Parathyroid adenoma (tissue), 2 donors: ENCODE measurements around the gene IFT88.

Experiments used
- H2AFZ ChIP-seq: fragments of 300-600 bp; sonication (generic); one replicate; pipeline ENCODE4 v1.7.0; 2017; ENCODE audit warnings: antibody characterized with exemption, mild to moderate bottlenecking
- H3K27ac ChIP-seq: fragments of 300-600 bp; sonication (generic); one replicate; pipeline ENCODE4 v1.7.0; 2017
- H3K27me3 ChIP-seq: fragments of 300-600 bp; sonication (generic); one replicate; pipeline ENCODE4 v1.7.0; 2017; ENCODE audit warnings: low read length; ENCODE audit not compliant: control insufficient read depth, insufficient read depth
- H3K36me3 ChIP-seq: fragments of 300-600 bp; sonication (generic); one replicate; pipeline ENCODE4 v1.7.0; 2017; ENCODE audit warnings: low read length; ENCODE audit not compliant: control insufficient read depth, insufficient read depth
- H3K4me1 ChIP-seq: fragments of 300-600 bp; sonication (generic); one replicate; pipeline ENCODE4 v1.7.0; 2017; ENCODE audit warnings: control low read depth
- H3K4me2 ChIP-seq: fragments of 300-600 bp; sonication (generic); one replicate; pipeline ENCODE4 v1.7.0; 2017; ENCODE audit warnings: low read length
- H3K4me3 ChIP-seq: fragments of 300-600 bp; sonication (generic); one replicate; pipeline ENCODE4 v1.7.0; 2017; ENCODE audit warnings: low read depth, low read length
- H3K79me2 ChIP-seq: fragments of 300-600 bp; sonication (generic); one replicate; pipeline ENCODE4 v1.7.0; 2017; ENCODE audit warnings: control low read depth
- H3K9ac ChIP-seq: fragments of 300-600 bp; sonication (generic); one replicate; pipeline ENCODE4 v1.7.0; 2017; ENCODE audit warnings: mild to moderate bottlenecking
- H3K9me3 ChIP-seq: fragments of 300-600 bp; sonication (generic); one replicate; pipeline ENCODE4 v1.7.0; 2017; ENCODE audit warnings: low read length; ENCODE audit not compliant: control insufficient read depth
- TF ChIP-seq, protein P1 (sequence below): fragments of 300-600 bp; sonication (generic); IDR thresholded peaks from one replicate; pipeline ENCODE4 v1.7.0; 2017; ENCODE audit warnings: antibody characterized with exemption, mild to moderate bottlenecking
- donor health status: primary hyperparathyroidism.

Gene IFT88

DNA sequence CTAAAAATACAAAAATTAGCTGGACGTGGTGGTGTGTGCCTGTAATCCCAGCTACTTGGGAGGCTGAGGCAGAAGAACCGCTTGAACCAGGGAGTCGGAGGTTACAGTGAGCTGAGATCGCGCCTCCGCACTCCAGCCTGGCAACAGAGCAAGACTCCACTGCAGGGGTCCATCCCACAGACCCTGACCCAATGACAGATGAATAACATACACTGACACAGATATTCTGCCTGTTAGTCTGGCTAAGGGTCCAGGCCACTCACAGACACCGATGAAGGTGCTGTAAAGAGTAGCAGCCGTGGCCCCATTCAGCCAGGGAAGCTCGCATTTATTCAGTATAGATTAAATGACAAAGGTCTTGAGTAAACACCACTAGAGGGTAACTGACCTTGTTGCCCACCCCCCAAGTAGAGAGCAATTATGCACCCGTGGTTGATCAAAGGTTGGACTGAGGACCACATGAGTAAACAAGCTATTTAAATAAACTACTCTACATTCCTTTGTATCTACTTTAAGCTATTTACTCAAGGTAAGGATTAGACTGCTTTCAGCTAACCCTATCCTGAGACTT is 32.8 kb upstream of the IFT88 start:
- Histone ChIP-seq H2AFZ (no peak overlapping the region), H3K27ac (no peak overlapping the region), H3K79me2 (no peaks in the 10 kb centered on the region), H3K9ac (no peak overlapping the region), H3K4me3 (no peak overlapping the region), H3K36me3 (no peaks in the 10 kb centered on the region), H3K4me2 (no peak overlapping the region), H3K27me3 (no peaks in the 10 kb centered on the region), H3K4me1 (no peaks in the 10 kb centered on the region), H3K9me3 (no peaks in the 10 kb centered on the region)
- TF ChIP-seq, protein P1, sequence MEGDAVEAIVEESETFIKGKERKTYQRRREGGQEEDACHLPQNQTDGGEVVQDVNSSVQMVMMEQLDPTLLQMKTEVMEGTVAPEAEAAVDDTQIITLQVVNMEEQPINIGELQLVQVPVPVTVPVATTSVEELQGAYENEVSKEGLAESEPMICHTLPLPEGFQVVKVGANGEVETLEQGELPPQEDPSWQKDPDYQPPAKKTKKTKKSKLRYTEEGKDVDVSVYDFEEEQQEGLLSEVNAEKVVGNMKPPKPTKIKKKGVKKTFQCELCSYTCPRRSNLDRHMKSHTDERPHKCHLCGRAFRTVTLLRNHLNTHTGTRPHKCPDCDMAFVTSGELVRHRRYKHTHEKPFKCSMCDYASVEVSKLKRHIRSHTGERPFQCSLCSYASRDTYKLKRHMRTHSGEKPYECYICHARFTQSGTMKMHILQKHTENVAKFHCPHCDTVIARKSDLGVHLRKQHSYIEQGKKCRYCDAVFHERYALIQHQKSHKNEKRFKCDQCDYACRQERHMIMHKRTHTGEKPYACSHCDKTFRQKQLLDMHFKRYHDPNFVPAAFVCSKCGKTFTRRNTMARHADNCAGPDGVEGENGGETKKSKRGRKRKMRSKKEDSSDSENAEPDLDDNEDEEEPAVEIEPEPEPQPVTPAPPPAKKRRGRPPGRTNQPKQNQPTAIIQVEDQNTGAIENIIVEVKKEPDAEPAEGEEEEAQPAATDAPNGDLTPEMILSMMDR = no peak

- Histone ChIP-seq H2AFZ (no peak overlapping the region), H3K9ac (no peak overlapping the region), H3K4me1 (no peaks in the 10 kb centered on the region), H3K4me2 (no peak overlapping the region), H3K27ac (no peak overlapping the region), H3K4me3 (no peak overlapping the region), H3K79me2 (no peaks in the 10 kb centered on the region), H3K27me3 (no peaks in the 10 kb centered on the region), H3K36me3 (no peaks in the 10 kb centered on the region), H3K9me3 (no peaks in the 10 kb centered on the region)
- TF ChIP-seq, protein P1 = no peak
These were observed 30.0 kb upstream of the IFT88 start for GRCh38 chr13:20536992-20537391.

DNA sequence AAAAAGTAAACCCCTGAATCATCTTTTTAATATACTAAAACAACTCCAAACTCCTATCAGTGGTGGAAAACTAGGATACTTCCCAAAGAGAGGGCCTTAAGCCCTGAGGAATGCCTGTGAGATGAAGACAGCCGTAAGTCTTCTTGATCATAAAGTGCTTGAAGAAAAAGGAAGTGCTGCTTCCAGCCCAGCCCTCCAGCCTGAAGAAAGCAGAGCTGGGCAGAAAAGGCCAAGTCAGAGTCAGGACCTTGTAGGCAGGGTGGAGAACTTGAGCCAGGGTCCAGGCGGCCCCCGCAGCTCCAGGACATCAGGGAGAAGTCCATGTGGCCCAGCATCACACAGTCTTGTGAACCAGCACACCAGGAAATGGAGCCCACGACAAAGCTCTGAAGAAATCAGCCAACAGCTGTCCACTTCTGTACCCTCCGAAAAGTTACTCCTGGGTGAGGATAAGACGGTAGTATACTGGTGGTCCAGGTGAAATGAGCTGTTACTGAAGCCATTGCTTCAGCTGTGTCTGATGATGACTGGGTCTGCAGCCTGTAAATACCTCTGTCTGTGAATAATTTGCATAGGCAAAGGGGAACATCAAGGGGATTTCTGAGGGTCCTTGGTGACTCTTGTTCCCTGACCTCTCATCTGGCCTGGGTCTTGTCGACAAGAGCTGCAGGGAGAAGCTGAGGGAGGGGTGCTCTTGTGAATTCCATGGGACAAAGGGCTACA is 22.6 kb upstream of the IFT88 start:
- Histone ChIP-seq H2AFZ (no peak overlapping the region), H3K9me3 (no peaks in the 10 kb centered on the region), H3K4me3 (no peak overlapping the region), H3K79me2 (no peaks in the 10 kb centered on the region), H3K9ac (no peak overlapping the region), H3K27me3 (no peaks in the 10 kb centered on the region), H3K36me3 (no peaks in the 10 kb centered on the region), H3K27ac (no peak overlapping the region), H3K4me2 (no peak overlapping the region), H3K4me1 (no peaks in the 10 kb centered on the region)
- TF ChIP-seq, protein P1 = no peak

- TF ChIP-seq, protein P1 = no peak
- Histone ChIP-seq H3K4me2 (no peak overlapping the region), H3K27ac (no peak overlapping the region)
These were observed 20.4 kb upstream of the IFT88 start for GRCh38 chr13:20546556-20546955.

GRCh38 chr13:20547479-20547908 is 19.5 kb upstream of the IFT88 start:
- Histone ChIP-seq H3K36me3 (no peaks in the 10 kb centered on the region), H2AFZ (no peak overlapping the region), H3K4me3 (no peak overlapping the region), H3K9ac (no peak overlapping the region), H3K27ac (no peak overlapping the region), H3K4me1 (no peaks in the 10 kb centered on the region), H3K79me2 (no peaks in the 10 kb centered on the region), H3K4me2 (no peak overlapping the region), H3K9me3 (no peaks in the 10 kb centered on the region), H3K27me3 (no peaks in the 10 kb centered on the region)
- TF ChIP-seq, protein P1 = no peak

More at GRCh38 chr13:20546556-20546955, 20.4 kb upstream of the IFT88 start:
- Histone ChIP-seq H3K36me3 (no peaks in the 10 kb centered on the region), H3K79me2 (no peaks in the 10 kb centered on the region), H3K27me3 (no peaks in the 10 kb centered on the region), H3K9ac (no peak overlapping the region), H3K4me3 (no peak overlapping the region), H2AFZ (no peak overlapping the region), H3K9me3 (no peaks in the 10 kb centered on the region), H3K4me1 (no peaks in the 10 kb centered on the region)
